ENCODE measurements around the gene ITGB1BP1. TPM values are rescaled to one million over a fixed set of nuclear protein-coding genes. Genes with fewer than 3 reads are reported as not detected.

Gene ITGB1BP1, protein sequence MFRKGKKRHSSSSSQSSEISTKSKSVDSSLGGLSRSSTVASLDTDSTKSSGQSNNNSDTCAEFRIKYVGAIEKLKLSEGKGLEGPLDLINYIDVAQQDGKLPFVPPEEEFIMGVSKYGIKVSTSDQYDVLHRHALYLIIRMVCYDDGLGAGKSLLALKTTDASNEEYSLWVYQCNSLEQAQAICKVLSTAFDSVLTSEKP
- total RNA-seq: 115 and 119 TPM in 2 replicates

- H3K27ac Mint-ChIP-seq: peak within 1 kb of the TSS; percentile 92
- peak; percentile 96 for DNase-seq (ENCODE audit: low spot score)
- H3K36me3 Mint-ChIP-seq (ENCODE audit: low read depth): peaks cover 12% of the 10 kb centered on the region
- peak within 1 kb of the TSS; percentile 92 for H3K4me3 Mint-ChIP-seq
- intact Hi-C loops (cut with micrococcal nuclease): loop anchor here (1.0 to 5.0 kb wide), 18 partner anchors 51 to 1731 kb away; partner anchors contain the start of genes ADAM17, ASAP2, GRHL1 and HPCAL1
- no peaks in the 10 kb centered on the region for H3K9me3 Mint-ChIP-seq
- peaks cover 39% of the 10 kb centered on the region for H3K4me1 Mint-ChIP-seq (ENCODE audit: low read depth)
- no peaks in the 10 kb centered on the region for H3K27me3 Mint-ChIP-seq (ENCODE audit: insufficient read depth)
These were observed at the start of gene ITGB1BP1, which contains the start of gene CPSF3 for GRCh38 chr2:9423100-9423921. Gene ITGB1BP1, minus strand, starts transcription at chr2:9423528. Its CDS starts 4,831 bp downstream, at chr2:9418697. Gene CPSF3, plus strand, starts transcription at chr2:9423654. Its CDS starts 120 bp downstream, at chr2:9423774.

GRCh38 chr2:9472511-9472910 lies 49.2 kb upstream of the ITGB1BP1 start:
- H3K27ac Mint-ChIP-seq: no peak overlapping the region
- DNase-seq (ENCODE audit: low spot score): no peak
- peaks cover 4% of the 10 kb centered on the region for H3K9me3 Mint-ChIP-seq
- peak overlapping the region; percentile 32 for H3K4me3 Mint-ChIP-seq
- no peaks in the 10 kb centered on the region for H3K27me3 Mint-ChIP-seq (ENCODE audit: insufficient read depth)
- peaks cover 29% of the 10 kb centered on the region for H3K4me1 Mint-ChIP-seq (ENCODE audit: low read depth)
- intact Hi-C loops (cut with micrococcal nuclease): no loop called here
- H3K36me3 Mint-ChIP-seq (ENCODE audit: low read depth): peaks cover 36% of the 10 kb centered on the region

DNA sequence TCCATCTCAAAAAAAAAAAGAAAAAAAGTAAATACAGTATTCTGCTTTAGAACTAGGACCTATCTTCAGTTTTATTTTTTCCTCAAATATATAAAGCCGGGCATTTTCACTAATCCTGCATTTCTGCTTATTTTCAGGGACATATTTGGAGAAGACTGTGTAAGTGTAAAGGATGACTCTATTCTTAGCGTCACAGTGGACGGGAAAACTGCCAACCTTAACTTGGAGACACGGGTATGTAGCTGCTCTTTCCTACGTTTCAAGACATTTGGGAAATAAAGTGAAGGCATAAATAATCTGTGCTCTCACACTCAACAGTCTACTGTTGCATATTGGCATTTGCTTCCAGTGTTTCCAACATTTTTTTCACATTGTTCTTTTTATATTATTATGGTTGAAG lies 47.9 kb upstream of the ITGB1BP1 start:
- Mint-ChIP-seq H3K27ac (no peak overlapping the region), H3K27me3 (ENCODE audit: insufficient read depth) (no peaks in the 10 kb centered on the region), H3K4me3 (no peak overlapping the region), H3K4me1 (ENCODE audit: low read depth) (peaks cover 16% of the 10 kb centered on the region), H3K36me3 (ENCODE audit: low read depth) (peaks cover 30% of the 10 kb centered on the region), H3K9me3 (no peaks in the 10 kb centered on the region)
- DNase-seq (ENCODE audit: low spot score): no peak
- intact Hi-C loops (cut with micrococcal nuclease): no loop called here

GRCh38 chr2:9467687-9468086 lies 44.4 kb upstream of the ITGB1BP1 start:
- no peak for DNase-seq (ENCODE audit: low spot score)
- H3K4me1 Mint-ChIP-seq (ENCODE audit: low read depth): peaks cover 5% of the 10 kb centered on the region
- intact Hi-C loops (cut with micrococcal nuclease): no loop called here
- no peak overlapping the region for H3K27ac Mint-ChIP-seq
- H3K4me3 Mint-ChIP-seq: no peak overlapping the region
- no peaks in the 10 kb centered on the region for H3K27me3 Mint-ChIP-seq (ENCODE audit: insufficient read depth)
- H3K9me3 Mint-ChIP-seq: no peaks in the 10 kb centered on the region
- H3K36me3 Mint-ChIP-seq (ENCODE audit: low read depth): peaks cover 29% of the 10 kb centered on the region

DNA sequence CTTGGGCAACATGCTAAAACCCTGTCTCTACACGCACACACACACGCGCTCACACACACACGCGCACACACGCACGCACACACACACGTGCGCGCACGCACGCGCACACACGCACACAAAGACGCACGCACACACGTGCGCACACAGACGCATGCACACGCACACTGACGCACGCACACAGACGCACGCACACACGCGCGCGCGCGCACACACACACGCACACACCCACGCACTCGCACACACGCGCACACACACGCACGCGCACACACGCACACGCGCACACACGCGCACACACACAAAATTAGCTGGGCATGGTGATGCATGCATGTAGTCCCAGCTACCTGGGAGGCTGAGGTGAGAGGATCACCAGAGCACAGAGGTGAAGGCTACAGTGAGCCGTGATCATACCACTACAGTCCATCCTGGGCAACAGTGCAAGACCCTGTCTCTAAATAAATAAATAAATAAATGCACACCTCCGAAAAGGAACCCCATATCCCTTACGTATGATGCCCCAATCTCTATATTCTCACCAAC lies 42.9 kb upstream of the ITGB1BP1 start:
- Mint-ChIP-seq H3K9me3 (no peaks in the 10 kb centered on the region), H3K27me3 (ENCODE audit: insufficient read depth) (no peaks in the 10 kb centered on the region), H3K36me3 (ENCODE audit: low read depth) (peaks cover 22% of the 10 kb centered on the region), H3K27ac (no peak overlapping the region), H3K4me3 (no peak overlapping the region), H3K4me1 (ENCODE audit: low read depth) (peaks cover 5% of the 10 kb centered on the region)
- DNase-seq (ENCODE audit: low spot score): no peak
- intact Hi-C loops (cut with micrococcal nuclease): no loop called here

DNA sequence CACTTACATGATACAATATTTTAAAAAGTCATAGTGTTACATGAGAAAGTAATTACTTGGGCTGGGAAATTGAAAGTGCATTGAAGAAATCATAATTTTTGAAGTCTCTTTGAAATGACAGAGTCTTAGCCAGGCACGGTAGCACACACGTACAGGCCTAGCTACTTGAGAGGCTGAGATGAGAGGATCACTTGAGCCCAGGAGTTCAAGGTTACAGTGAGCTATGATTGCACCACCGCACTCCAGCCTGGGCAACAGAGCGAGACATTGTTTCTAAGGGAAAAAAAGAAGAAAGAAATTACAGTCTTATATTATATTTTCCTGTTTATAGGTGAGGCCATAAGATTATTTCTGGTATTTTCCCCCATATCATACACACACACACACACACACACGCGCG lies 41.8 kb upstream of the ITGB1BP1 start:
- Mint-ChIP-seq H3K4me1 (ENCODE audit: low read depth) (peaks cover 5% of the 10 kb centered on the region), H3K36me3 (ENCODE audit: low read depth) (peaks cover 23% of the 10 kb centered on the region), H3K4me3 (no peak overlapping the region), H3K9me3 (no peaks in the 10 kb centered on the region), H3K27ac (no peak overlapping the region), H3K27me3 (ENCODE audit: insufficient read depth) (no peaks in the 10 kb centered on the region)
- no peak for DNase-seq (ENCODE audit: low spot score)
- intact Hi-C loops (cut with micrococcal nuclease): no loop called here

DNA sequence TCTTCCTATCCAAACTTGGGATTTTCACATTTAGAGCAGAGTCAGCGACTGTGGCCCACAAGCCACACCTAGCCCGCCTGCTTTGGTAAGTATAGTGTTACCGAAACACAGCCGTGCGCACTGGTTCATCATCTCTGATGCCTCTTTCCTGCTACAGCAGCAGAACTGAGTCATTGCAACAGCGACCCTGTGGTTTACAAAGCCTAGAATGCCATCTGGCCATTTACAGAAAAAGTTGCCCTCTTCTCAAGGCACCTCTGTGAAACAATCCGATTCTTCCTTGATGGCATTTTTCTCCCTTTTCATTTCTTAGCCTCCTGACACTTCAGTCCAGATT lies 40.3 kb upstream of the ITGB1BP1 start:
- Mint-ChIP-seq H3K4me1 (ENCODE audit: low read depth) (peaks cover 5% of the 10 kb centered on the region), H3K27me3 (ENCODE audit: insufficient read depth) (no peaks in the 10 kb centered on the region), H3K4me3 (no peak overlapping the region), H3K36me3 (ENCODE audit: low read depth) (peaks cover 28% of the 10 kb centered on the region), H3K9me3 (no peaks in the 10 kb centered on the region), H3K27ac (peak overlapping the region; percentile 35)
- DNase-seq (ENCODE audit: low spot score): no peak
- intact Hi-C loops (cut with micrococcal nuclease): no loop called here

GRCh38 chr2:9462886-9463697 lies 39.8 kb upstream of the ITGB1BP1 start:
- no peak for DNase-seq (ENCODE audit: low spot score)
- Mint-ChIP-seq H3K27ac (no peak overlapping the region), H3K4me1 (ENCODE audit: low read depth) (peaks cover 5% of the 10 kb centered on the region), H3K27me3 (ENCODE audit: insufficient read depth) (no peaks in the 10 kb centered on the region), H3K9me3 (no peaks in the 10 kb centered on the region), H3K4me3 (no peak overlapping the region), H3K36me3 (ENCODE audit: low read depth) (peaks cover 31% of the 10 kb centered on the region)
- intact Hi-C loops (cut with micrococcal nuclease): no loop called here

DNA sequence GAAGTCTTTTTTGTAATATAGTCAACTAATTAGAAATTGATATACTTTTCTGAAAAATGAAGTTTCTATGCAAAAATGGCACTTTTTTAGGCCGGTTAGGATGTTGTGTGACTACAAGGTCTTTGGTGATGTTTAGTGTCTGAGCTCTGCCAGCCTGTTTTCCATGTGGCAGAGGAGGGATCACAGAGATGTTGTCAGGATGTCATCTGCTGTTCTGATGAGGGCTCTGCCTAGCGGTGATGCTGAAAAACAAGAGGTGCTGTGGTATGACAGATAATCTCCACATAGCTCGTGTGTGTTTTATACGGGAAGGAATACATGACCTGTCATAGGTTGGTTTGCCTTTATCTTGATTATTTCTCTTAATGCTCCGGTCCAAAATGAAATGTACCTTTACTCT lies 39.0 kb upstream of the ITGB1BP1 start:
- Mint-ChIP-seq H3K9me3 (no peaks in the 10 kb centered on the region), H3K4me3 (no peak overlapping the region), H3K27ac (no peak overlapping the region), H3K36me3 (ENCODE audit: low read depth) (peaks cover 31% of the 10 kb centered on the region), H3K4me1 (ENCODE audit: low read depth) (peaks cover 5% of the 10 kb centered on the region), H3K27me3 (ENCODE audit: insufficient read depth) (no peaks in the 10 kb centered on the region)
- intact Hi-C loops (cut with micrococcal nuclease): no loop called here
- DNase-seq (ENCODE audit: low spot score): no peak

DNA sequence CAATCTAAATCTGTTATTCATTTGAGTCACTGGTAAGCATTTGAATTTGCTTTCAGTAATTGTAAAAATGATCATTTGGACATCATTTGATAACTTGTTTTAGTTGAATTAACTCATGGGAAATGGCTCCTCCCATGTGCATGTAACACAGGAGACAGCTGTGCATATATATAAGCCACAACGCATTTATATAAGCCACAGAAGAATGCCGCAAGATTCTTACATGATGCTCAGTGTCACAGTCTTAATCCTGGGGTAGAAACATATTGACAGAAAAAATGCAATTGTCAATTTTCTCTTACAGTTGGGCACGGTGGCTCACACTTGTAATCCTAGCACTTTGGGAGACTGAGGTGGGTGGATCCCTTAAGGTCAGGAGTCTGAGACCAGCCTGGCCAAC lies 37.8 kb upstream of the ITGB1BP1 start:
- intact Hi-C loops (cut with micrococcal nuclease): no loop called here

GRCh38 chr2:9460441-9461017 lies 37.2 kb upstream of the ITGB1BP1 start:
- Mint-ChIP-seq H3K27ac (no peak overlapping the region), H3K36me3 (ENCODE audit: low read depth) (peaks cover 31% of the 10 kb centered on the region), H3K4me3 (no peak overlapping the region), H3K4me1 (ENCODE audit: low read depth) (peaks cover 5% of the 10 kb centered on the region), H3K9me3 (no peaks in the 10 kb centered on the region), H3K27me3 (ENCODE audit: insufficient read depth) (no peaks in the 10 kb centered on the region)
- intact Hi-C loops (cut with micrococcal nuclease): no loop called here
- no peak for DNase-seq (ENCODE audit: low spot score)

More for the DNA sequence above, 37.8 kb upstream of the ITGB1BP1 start:
- no peak overlapping the region for H3K4me3 Mint-ChIP-seq
- H3K27ac Mint-ChIP-seq: no peak overlapping the region
- no peaks in the 10 kb centered on the region for H3K9me3 Mint-ChIP-seq
- no peak for DNase-seq (ENCODE audit: low spot score)
- no peaks in the 10 kb centered on the region for H3K27me3 Mint-ChIP-seq (ENCODE audit: insufficient read depth)
- peaks cover 5% of the 10 kb centered on the region for H3K4me1 Mint-ChIP-seq (ENCODE audit: low read depth)
- peaks cover 32% of the 10 kb centered on the region for H3K36me3 Mint-ChIP-seq (ENCODE audit: low read depth)

DNA sequence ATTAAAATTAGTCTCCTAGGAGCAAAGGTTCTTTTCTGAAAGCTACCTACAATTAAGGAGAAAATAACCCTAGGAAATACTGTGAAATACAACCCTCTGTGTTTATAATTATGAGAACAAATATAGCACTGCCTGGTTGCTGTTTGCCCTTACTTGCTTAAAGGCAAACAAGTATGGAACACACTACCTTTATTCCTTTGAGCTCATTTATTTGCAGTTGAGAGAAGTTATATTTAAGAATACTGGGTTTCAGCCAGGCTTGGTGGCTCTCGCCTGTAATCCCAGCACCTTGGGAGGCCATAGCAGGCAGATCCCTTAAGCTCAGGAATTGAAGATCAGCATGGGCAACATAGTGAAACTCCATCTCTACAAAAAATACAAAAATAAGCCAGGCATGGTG lies 27.9 kb upstream of the ITGB1BP1 start:
- no peak for DNase-seq (ENCODE audit: low spot score)
- Mint-ChIP-seq H3K36me3 (ENCODE audit: low read depth) (peaks cover 25% of the 10 kb centered on the region), H3K9me3 (no peaks in the 10 kb centered on the region), H3K4me3 (no peak overlapping the region), H3K27me3 (ENCODE audit: insufficient read depth) (no peaks in the 10 kb centered on the region), H3K27ac (no peak overlapping the region), H3K4me1 (ENCODE audit: low read depth) (no peaks in the 10 kb centered on the region)
- intact Hi-C loops (cut with micrococcal nuclease): no loop called here

Measured in activated T-helper 1 cell treated with anti-CD3 and anti-CD28 coated beads, Interleukin-12 subunit alpha, Interleukin-12 subunit beta, Interleukin-2, Interleukin-4 antibody, amounts not matched to agents 30 ng/mL and 10 ng/mL and 1 ng/mL, durations not matched to agents 14 hours and 24 hours and 36 hours (primary cell).